HG02623 (cell line): ENCODE measurements around the gene VTCN1.

ENCODE experiments used
- ATAC-seq: cut with Tn5 transposase; IDR thresholded peaks from one replicate; pipeline ENCODE4 v1.9.1; 2021; ENCODE audit warnings: moderate library complexity; ENCODE audit not compliant: unreplicated experiment

Gene VTCN1

GRCh38 chr1:117209094-117209493 lies 1.6 kb downstream of the VTCN1 start:
- no peak for ATAC-seq

- no peak for ATAC-seq
Observed at GRCh38 chr1:117208580-117208979, 2.1 kb downstream of the VTCN1 start.

- ATAC-seq = no peak
Observed at GRCh38 chr1:117205368-117205767, 5.4 kb downstream of the VTCN1 start.

- no peak for ATAC-seq
Observed at GRCh38 chr1:117201808-117202207, 8.9 kb downstream of the VTCN1 start.

GRCh38 chr1:117198097-117198496 lies 12.6 kb downstream of the VTCN1 start:
- no peak for ATAC-seq

- ATAC-seq = no peak
Observed at GRCh38 chr1:117189726-117190125, 21.0 kb downstream of the VTCN1 start.

GRCh38 chr1:117188816-117189437 lies 21.8 kb downstream of the VTCN1 start:
- no peak for ATAC-seq

- no peak for ATAC-seq
Observed at GRCh38 chr1:117188170-117188815, 22.4 kb downstream of the VTCN1 start.

- ATAC-seq = no peak
Observed at GRCh38 chr1:117183112-117183511, 27.6 kb downstream of the VTCN1 start.

- ATAC-seq = no peak
Observed at GRCh38 chr1:117182319-117182718, 28.4 kb downstream of the VTCN1 start.

GRCh38 chr1:117181630-117182041 lies 29.1 kb downstream of the VTCN1 start:
- no peak for ATAC-seq

GRCh38 chr1:117180147-117180967 lies 30.4 kb downstream of the VTCN1 start:
- no peak for ATAC-seq

GRCh38 chr1:117179471-117179870 lies 31.3 kb downstream of the VTCN1 start:
- no peak for ATAC-seq

- ATAC-seq = no peak
Observed at GRCh38 chr1:117178756-117179155, 32.0 kb downstream of the VTCN1 start.

GRCh38 chr1:117177376-117177775 lies 33.4 kb downstream of the VTCN1 start:
- no peak for ATAC-seq

GRCh38 chr1:117176579-117176978 lies 34.1 kb downstream of the VTCN1 start:
- ATAC-seq = no peak

GRCh38 chr1:117174851-117175250 lies 35.9 kb downstream of the VTCN1 start:
- no peak for ATAC-seq

GRCh38 chr1:117173691-117174090 lies 37.0 kb downstream of the VTCN1 start:
- no peak for ATAC-seq

- ATAC-seq = no peak
Observed at GRCh38 chr1:117173006-117173405, 37.7 kb downstream of the VTCN1 start.

- ATAC-seq = no peak
Observed at GRCh38 chr1:117171900-117172511, 38.7 kb downstream of the VTCN1 start.

GRCh38 chr1:117169871-117170596 lies 40.7 kb downstream of the VTCN1 start:
- no peak for ATAC-seq
